Lung (tissue), 12 donors: ENCODE results near the gene C5. TPM values are rescaled to one million over a fixed set of nuclear protein-coding genes. Genes with fewer than 3 reads are reported as not detected.

Experiments
- ATAC-seq: fragments of 200-7000 bp; cut with Tn5 transposase; one replicate; pipeline ENCODE4 v1.9.1; 2020; ENCODE audit warnings: moderate number of reproducible peaks; ENCODE audit not compliant: insufficient read depth, low FRiP score
- DNase-seq, 3 donors: peaks; one replicate each; pipeline ENCODE4 v3.0.0-alpha.2; 2013 to 2017
- H3K27ac ChIP-seq, 2 donors: one replicate each; pipeline ENCODE4 v1.5.1; 2013; ENCODE audit warnings: mild to moderate bottlenecking in 2 of 2, moderate library complexity in 2 of 2, control low read depth in 1 of 2, inconsistent platforms in 1 of 2, low read depth in 1 of 2, low read length in 1 of 2
- H3K27me3 ChIP-seq, 3 donors: one replicate each; pipeline ENCODE4 v1.5.1; 2013; ENCODE audit warnings: low read length in 2 of 3; ENCODE audit not compliant: control insufficient read depth in 3 of 3, insufficient read depth in 3 of 3
- H3K36me3 ChIP-seq, 4 donors: one replicate each; pipeline ENCODE4 v1.5.1; 2013; ENCODE audit warnings: low read length in 4 of 4, mild to moderate bottlenecking in 1 of 4, moderate library complexity in 1 of 4; ENCODE audit not compliant: control insufficient read depth in 4 of 4, insufficient read depth in 4 of 4
- H3K4me1 ChIP-seq, 5 donors: one replicate each; pipeline ENCODE4 v1.5.1; 2013; ENCODE audit warnings: low read length in 5 of 5, mild to moderate bottlenecking in 2 of 5, moderate library complexity in 1 of 5; ENCODE audit not compliant: control insufficient read depth in 5 of 5, insufficient read depth in 5 of 5
- H3K4me3 ChIP-seq: one replicate; pipeline ENCODE4 v1.5.1; 2013; ENCODE audit warnings: mild to moderate bottlenecking, control low read depth, moderate library complexity
- H3K9ac ChIP-seq, 2 donors: one replicate each; pipeline ENCODE4 v1.5.1; 2013; ENCODE audit warnings: low read length in 2 of 2, control low read depth in 1 of 2; ENCODE audit not compliant: insufficient read depth in 1 of 2
- H3K9me3 ChIP-seq, 4 donors: one replicate each; pipeline ENCODE4 v1.5.1; 2013; ENCODE audit warnings: low read length in 3 of 4, mild to moderate bottlenecking in 1 of 4, moderate library complexity in 1 of 4; ENCODE audit not compliant: control insufficient read depth in 4 of 4, insufficient read depth in 3 of 4
- CTCF ChIP-seq: IDR thresholded peaks from 2 replicates; pipeline ENCODE4 v1.5.1; 2012; ENCODE audit warnings: mild to moderate bottlenecking; ENCODE audit errors: control extremely low read depth, extremely low read depth
- WGBS, 2 donors: extraction: QIAGEN DNeasy Blood & Tissue Kit; methylation state at CpG; one replicate each; pipeline ENCODE4 v1.1.7; 2013; 5-methylcytosine and 5-hydroxymethylcytosine counted together
- polyA plus RNA-seq, 2 donors: library from polyadenylated mRNA; stranded (reverse); fragments of 200-250 nt; gene quantifications; one replicate each; pipeline ENCODE4 v1.2.1, GENCODE V29; 2013
- total RNA-seq, 2 donors: library from RNA; depleted of rRNA in 1 of 2; stranded (reverse); fragments of >200 nt in 1 of 2; gene quantifications; one replicate each; pipeline ENCODE4 v1.2.1, GENCODE V29; 2014 to 2021
- donor health status: control.
- donor health status: control.
- donor health status: Bipolar disorder and iron deficiency.
- donor health status: healthy.
- donor health status: DM: yes; HTN: yes; CAD: no.

The C5 gene
- total and polyA plus RNA-seq, 4 donors: 9.5 to 53.2 (median 13.1) TPM

GRCh38 chr9:121075251-121076036 is 25.4 kb upstream of the C5 start:
- Histone ChIP-seq H3K27ac (peak overlapping the region; percentile 82 to 92), H3K36me3 (peaks cover 0 to 2% (median 0%) of the 10 kb centered on the region in 4 donors), H3K4me3 (peak overlapping the region; percentile 74), H3K4me1 (peaks cover 0 to 25% (median 7%) of the 10 kb centered on the region in 5 donors), H3K9me3 (no peaks in the 10 kb centered on the region), H3K27me3 (no peaks in the 10 kb centered on the region), H3K9ac (peak overlapping the region; percentile 76 to 93)
- no peak for ATAC-seq
- no peak for TF ChIP-seq CTCF
- 5 to 7% methylated on average over 19 of the region's 19 CpGs for WGBS, 2 donors
- peak in 1 of 3 donors; percentile 56 for DNase-seq

GRCh38 chr9:121074370-121075250 is 24.5 kb upstream of the C5 start, which contains the start of gene CNTRL:
Gene CNTRL, plus strand, starts transcription at chr9:121074955. Its CDS starts 13,372 bp downstream, at chr9:121088327.
- Histone ChIP-seq H3K27me3 (no peaks in the 10 kb centered on the region), H3K9me3 (no peaks in the 10 kb centered on the region), H3K27ac (peak within 1 kb of the TSS; percentile 82 to 92), H3K4me3 (peak within 1 kb of the TSS; percentile 74), H3K4me1 (peaks cover 0 to 25% (median 7%) of the 10 kb centered on the region in 5 donors), H3K9ac (peak within 1 kb of the TSS; percentile 76 to 93), H3K36me3 (no peaks in the 10 kb centered on the region)
- 1% methylated on average over 83 to 85 of the region's 85 CpGs for WGBS, 2 donors
- TF ChIP-seq CTCF: no peak
- ATAC-seq: peak; percentile 94
- DNase-seq: peak; percentile 94 to 96 (median 96)

GRCh38 chr9:121073038-121073437 is 23.0 kb upstream of the C5 start:
- no peak for TF ChIP-seq CTCF
- Histone ChIP-seq H3K4me3 (no peak overlapping the region), H3K27ac (no peak overlapping the region), H3K4me1 (peaks cover 0 to 25% (median 7%) of the 10 kb centered on the region in 5 donors), H3K36me3 (no peaks in the 10 kb centered on the region), H3K9me3 (no peaks in the 10 kb centered on the region), H3K27me3 (no peaks in the 10 kb centered on the region), H3K9ac (peak overlapping the region in 1 of 2 donors; percentile 52)
- ATAC-seq (no peak), DNase-seq (peak; percentile 84 to 97 (median 94))
- 13 to 27% methylated on average over 4 of the region's 4 CpGs for WGBS, 2 donors
